Measurements from ENCODE around the gene ZNF197. TPM values are rescaled to one million over a fixed set of nuclear protein-coding genes. Genes with fewer than 3 reads are reported as not detected.

ZNF197 gene
- total RNA-seq, 1 experiment from 2014 or later: 17.5 TPM

GRCh38 chr3:44584646-44585501, 40.0 kb upstream of the ZNF197 start, which contains the start of gene ZNF660:
TSS of gene ZNF660 (plus strand) at chr3:44584964. CDS start at chr3:44594194, 9,230 bp downstream.
- no CpG with 5 or more reads among the region's 41 CpGs for WGBS (ENCODE audit: extremely low coverage, insufficient read length, low lambda C conversion rate)
- Histone ChIP-seq H2BK120ac (ENCODE audit: low read depth, low read length, poor library complexity, severe bottlenecking) (peak within 1 kb of the TSS; percentile 70), H2BK15ac (ENCODE audit: low read depth, low read length) (no peak within 1 kb of the TSS), H3K18ac (ENCODE audit: insufficient read length, low read depth, low read length) (peak within 1 kb of the TSS; percentile 89), H2BK5ac (ENCODE audit: insufficient read length, low read length) (no peak within 1 kb of the TSS), H3K4me2 (ENCODE audit: insufficient read depth, insufficient read length, low read length) (peak within 1 kb of the TSS; percentile 88), H2AK5ac (ENCODE audit: insufficient read length, low read length) (no peak within 1 kb of the TSS), H3K27ac (ENCODE audit: insufficient read length, low read depth, low read length) (no peak within 1 kb of the TSS), H3K27me3 (ENCODE audit: insufficient read depth, low read length) (no peaks in the 10 kb centered on the region), H3K4ac (ENCODE audit: low read depth, low read length) (peak within 1 kb of the TSS; percentile 49; the same call in 1 of the 2 replicates), H2AFZ (ENCODE audit: low read length) (peak within 1 kb of the TSS; percentile 1), H4K20me1 (ENCODE audit: control insufficient read depth, insufficient read depth, insufficient read length) (no peaks in the 10 kb centered on the region), H4K8ac (replicated peaks; ENCODE audit: insufficient read length, low read depth, low read length) (peak within 1 kb of the TSS; percentile 67), H4K91ac (ENCODE audit: insufficient read length, low read depth, low read length) (no peak within 1 kb of the TSS), H3K9ac (ENCODE audit: extremely low read depth, insufficient read length, low read length) (peak within 1 kb of the TSS; percentile 86), H3K56ac (ENCODE audit: insufficient read length, low read depth, low read length) (no peak within 1 kb of the TSS), H3K23ac (ENCODE audit: insufficient read length, low read depth, low read length) (no peak within 1 kb of the TSS), H3K9me3 (ENCODE audit: control insufficient read depth, low read depth, low read length) (no peaks in the 10 kb centered on the region), H3K14ac (ENCODE audit: insufficient read depth, low read length) (peak within 1 kb of the TSS; percentile 98), H3K4me1 (ENCODE audit: insufficient read depth, low read length) (no peaks in the 10 kb centered on the region), H3K23me2 (ENCODE audit: insufficient read length, low read depth, low read length, poor library complexity, severe bottlenecking) (peaks cover 8% of the 10 kb centered on the region), H4K5ac (ENCODE audit: insufficient read length, low read depth, low read length) (peak within 1 kb of the TSS; percentile 26), H3K79me2 (ENCODE audit: insufficient read depth, low read length) (no peaks in the 10 kb centered on the region), H2BK20ac (ENCODE audit: low read depth, low read length, poor library complexity, severe bottlenecking) (no peak within 1 kb of the TSS), H2BK12ac (ENCODE audit: insufficient read length, low read depth, low read length) (no peak within 1 kb of the TSS), H3K79me1 (ENCODE audit: insufficient read depth, low read depth, low read length, poor library complexity, severe bottlenecking) (no peaks in the 10 kb centered on the region), H3T11ph (ENCODE audit: low read length) (no peak within 1 kb of the TSS)
- Mint-ChIP-seq H3K27ac (peak within 1 kb of the TSS; percentile 41 to 98 (median 98)), H3K9me3 (no peaks in the 10 kb centered on the region; a peak in 2 of 5 replicates), H3K4me3 (peak within 1 kb of the TSS; percentile 93 to 94), H3K36me3 (ENCODE audit: insufficient read depth in 1 of 3, low read depth in 3 of 3) (peaks cover 32 to 45% (median 42%) of the 10 kb centered on the region in 3 experiments), H3K27me3 (ENCODE audit: low read depth) (no peaks in the 10 kb centered on the region), H3K4me1 (peaks cover 13 to 19% of the 10 kb centered on the region in 2 experiments)
- no peak for TF ChIP-seq CTCF (conservative IDR thresholded peaks at IDR 0.05)
- DNase-seq: peak; percentile 93

Data from H9 (cell line).